ENCODE measurements around the gene CDC16. TPM values are rescaled to one million over a fixed set of nuclear protein-coding genes. Genes with fewer than 3 reads are reported as not detected.
A peak's percentile ranks its signal among the peaks of the same experiment; 100 is the strongest.

CDC16 gene
- total RNA-seq, 1 donor = 27.4 TPM

- Histone ChIP-seq H3K4me3 (ENCODE audit: low read length) (no peak overlapping the region), H3K27me3 (ENCODE audit: insufficient read depth, low read length) (no peaks in the 10 kb centered on the region), H3K4me1 (ENCODE audit: insufficient read depth, low read length) (no peaks in the 10 kb centered on the region), H3K9me3 (ENCODE audit: low read depth, low read length) (no peaks in the 10 kb centered on the region)
Measured at GRCh38 chr13:114213980-114214379, 20.7 kb upstream of the CDC16 start.

- no peak overlapping the region for H3K4me3 ChIP-seq (ENCODE audit: low read length)
- peaks cover 42% of the 10 kb centered on the region for H3K4me1 ChIP-seq (ENCODE audit: insufficient read depth, low read length)
- no peaks in the 10 kb centered on the region for H3K9me3 ChIP-seq (ENCODE audit: low read depth, low read length)
Measured at GRCh38 chr13:114219392-114219791, 15.3 kb upstream of the CDC16 start.

GRCh38 chr13:114222461-114222968 is 12.2 kb upstream of the CDC16 start:
- no peaks in the 10 kb centered on the region for H3K9me3 ChIP-seq (ENCODE audit: low read depth, low read length)
- H3K27me3 ChIP-seq (ENCODE audit: insufficient read depth, low read length) = no peaks in the 10 kb centered on the region
- peaks cover 63% of the 10 kb centered on the region for H3K4me1 ChIP-seq (ENCODE audit: insufficient read depth, low read length)
- no peak overlapping the region for H3K4me3 ChIP-seq (ENCODE audit: low read length)

More at GRCh38 chr13:114219392-114219791, 15.3 kb upstream of the CDC16 start:
- no peaks in the 10 kb centered on the region for H3K27me3 ChIP-seq (ENCODE audit: insufficient read depth, low read length)

- no peak overlapping the region for H3K4me3 ChIP-seq (ENCODE audit: low read length)
- peaks cover 65% of the 10 kb centered on the region for H3K4me1 ChIP-seq (ENCODE audit: insufficient read depth, low read length)
- H3K9me3 ChIP-seq (ENCODE audit: low read depth, low read length) = no peaks in the 10 kb centered on the region
- H3K27me3 ChIP-seq (ENCODE audit: insufficient read depth, low read length) = no peaks in the 10 kb centered on the region
Measured at GRCh38 chr13:114224201-114224600, 10.5 kb upstream of the CDC16 start.

- Histone ChIP-seq H3K4me3 (ENCODE audit: low read length) (no peak overlapping the region), H3K9me3 (ENCODE audit: low read depth, low read length) (no peaks in the 10 kb centered on the region), H3K4me1 (ENCODE audit: insufficient read depth, low read length) (peaks cover 65% of the 10 kb centered on the region), H3K27me3 (ENCODE audit: insufficient read depth, low read length) (no peaks in the 10 kb centered on the region)
Measured at GRCh38 chr13:114225610-114226009, 9.1 kb upstream of the CDC16 start.

- Histone ChIP-seq H3K9me3 (ENCODE audit: low read depth, low read length) (no peaks in the 10 kb centered on the region), H3K4me3 (ENCODE audit: low read length) (no peak overlapping the region), H3K27me3 (ENCODE audit: insufficient read depth, low read length) (no peaks in the 10 kb centered on the region), H3K4me1 (ENCODE audit: insufficient read depth, low read length) (peaks cover 61% of the 10 kb centered on the region)
Measured at GRCh38 chr13:114226088-114226487, 8.6 kb upstream of the CDC16 start.

GRCh38 chr13:114226699-114227323 is 7.9 kb upstream of the CDC16 start:
- H3K4me3 ChIP-seq (ENCODE audit: low read length) = no peak overlapping the region
- H3K4me1 ChIP-seq (ENCODE audit: insufficient read depth, low read length) = peaks cover 53% of the 10 kb centered on the region
- no peaks in the 10 kb centered on the region for H3K9me3 ChIP-seq (ENCODE audit: low read depth, low read length)
- H3K27me3 ChIP-seq (ENCODE audit: insufficient read depth, low read length) = no peaks in the 10 kb centered on the region

GRCh38 chr13:114227528-114227927 is 7.2 kb upstream of the CDC16 start:
- Histone ChIP-seq H3K4me1 (ENCODE audit: insufficient read depth, low read length) (peaks cover 47% of the 10 kb centered on the region), H3K9me3 (ENCODE audit: low read depth, low read length) (no peaks in the 10 kb centered on the region), H3K27me3 (ENCODE audit: insufficient read depth, low read length) (no peaks in the 10 kb centered on the region), H3K4me3 (ENCODE audit: low read length) (no peak overlapping the region)

- Histone ChIP-seq H3K4me3 (ENCODE audit: low read length) (no peak overlapping the region), H3K27me3 (ENCODE audit: insufficient read depth, low read length) (no peaks in the 10 kb centered on the region), H3K9me3 (ENCODE audit: low read depth, low read length) (no peaks in the 10 kb centered on the region), H3K4me1 (ENCODE audit: insufficient read depth, low read length) (peaks cover 41% of the 10 kb centered on the region)
Measured at GRCh38 chr13:114228176-114228575, 6.5 kb upstream of the CDC16 start.

GRCh38 chr13:114229506-114229905 is 5.2 kb upstream of the CDC16 start:
- no peaks in the 10 kb centered on the region for H3K9me3 ChIP-seq (ENCODE audit: low read depth, low read length)
- no peak overlapping the region for H3K4me3 ChIP-seq (ENCODE audit: low read length)
- no peaks in the 10 kb centered on the region for H3K27me3 ChIP-seq (ENCODE audit: insufficient read depth, low read length)
- H3K4me1 ChIP-seq (ENCODE audit: insufficient read depth, low read length) = peaks cover 35% of the 10 kb centered on the region

GRCh38 chr13:114230117-114230516 is 4.6 kb upstream of the CDC16 start:
- Histone ChIP-seq H3K4me1 (ENCODE audit: insufficient read depth, low read length) (peaks cover 32% of the 10 kb centered on the region), H3K27me3 (ENCODE audit: insufficient read depth, low read length) (no peaks in the 10 kb centered on the region), H3K9me3 (ENCODE audit: low read depth, low read length) (no peaks in the 10 kb centered on the region), H3K4me3 (ENCODE audit: low read length) (no peak overlapping the region)

GRCh38 chr13:114230575-114230974 is 4.1 kb upstream of the CDC16 start:
- Histone ChIP-seq H3K9me3 (ENCODE audit: low read depth, low read length) (no peaks in the 10 kb centered on the region), H3K4me3 (ENCODE audit: low read length) (no peak overlapping the region), H3K4me1 (ENCODE audit: insufficient read depth, low read length) (peaks cover 36% of the 10 kb centered on the region), H3K27me3 (ENCODE audit: insufficient read depth, low read length) (no peaks in the 10 kb centered on the region)

GRCh38 chr13:114231886-114232285 is 2.8 kb upstream of the CDC16 start:
- Histone ChIP-seq H3K27me3 (ENCODE audit: insufficient read depth, low read length) (no peaks in the 10 kb centered on the region), H3K4me1 (ENCODE audit: insufficient read depth, low read length) (peaks cover 27% of the 10 kb centered on the region), H3K4me3 (ENCODE audit: low read length) (no peak overlapping the region), H3K9me3 (ENCODE audit: low read depth, low read length) (no peaks in the 10 kb centered on the region)

- Histone ChIP-seq H3K4me1 (ENCODE audit: insufficient read depth, low read length) (peaks cover 23% of the 10 kb centered on the region), H3K9me3 (ENCODE audit: low read depth, low read length) (no peaks in the 10 kb centered on the region), H3K27me3 (ENCODE audit: insufficient read depth, low read length) (no peaks in the 10 kb centered on the region), H3K4me3 (ENCODE audit: low read length) (peak overlapping the region; percentile 76)
Measured at GRCh38 chr13:114234266-114234644, 442 bp upstream of the CDC16 start.

- Histone ChIP-seq H3K9me3 (ENCODE audit: low read depth, low read length) (no peaks in the 10 kb centered on the region), H3K4me1 (ENCODE audit: insufficient read depth, low read length) (peaks cover 10% of the 10 kb centered on the region), H3K27me3 (ENCODE audit: insufficient read depth, low read length) (no peaks in the 10 kb centered on the region), H3K4me3 (ENCODE audit: low read length) (peak overlapping the region; percentile 76)
Measured at GRCh38 chr13:114235697-114236096, 1.0 kb downstream of the CDC16 start.

- no peak overlapping the region for H3K4me3 ChIP-seq (ENCODE audit: low read length)
- H3K4me1 ChIP-seq (ENCODE audit: insufficient read depth, low read length) = peaks cover 10% of the 10 kb centered on the region
- no peaks in the 10 kb centered on the region for H3K9me3 ChIP-seq (ENCODE audit: low read depth, low read length)
- H3K27me3 ChIP-seq (ENCODE audit: insufficient read depth, low read length) = no peaks in the 10 kb centered on the region
Measured at GRCh38 chr13:114236227-114236626, 1.5 kb downstream of the CDC16 start.
